VCaP (cell line): ENCODE measurements around the gene HCK.
"Not testable (repeated sequence)": the region's sequence is repeated elsewhere in the genome, so short reads cannot be mapped to it uniquely, and the experiment has no call there.

Experiments used
- H3K27ac ChIP-seq: fragments of 450-650 bp; 2 replicates; pipeline ENCODE4 v1.5.1; 2017
- CTCF ChIP-seq: fragments of 450-650 bp; conservative IDR thresholded peaks from 2 replicates; pipeline ENCODE4 v1.5.1; 2017; ENCODE audit warnings: mild to moderate bottlenecking, moderate library complexity

The HCK gene

GRCh38 chr20:32116079-32116521, 64.1 kb downstream of the HCK start:
- no peak overlapping the region for H3K27ac ChIP-seq
- TF ChIP-seq CTCF, result no peak

DNA sequence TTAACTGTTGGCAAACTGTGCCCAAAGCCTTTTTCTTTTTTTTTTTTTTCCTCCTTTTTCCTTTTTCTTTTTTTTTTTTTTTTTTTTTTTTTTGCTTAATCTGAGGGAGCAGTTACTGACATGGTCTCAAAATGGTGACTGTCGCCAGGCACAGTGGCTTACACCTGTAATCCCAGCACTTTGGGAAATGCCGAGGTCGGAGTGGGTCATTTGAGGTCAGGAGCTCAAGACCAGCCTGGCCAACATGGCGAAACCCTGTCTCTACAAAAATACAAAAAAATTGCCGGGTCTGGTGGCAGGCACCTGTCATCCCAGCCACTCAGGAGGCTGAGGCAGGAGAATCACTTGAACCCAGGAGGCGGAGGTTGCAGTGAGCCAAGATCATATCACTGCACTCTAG, 64.8 kb downstream of the HCK start:
- H3K27ac ChIP-seq, result not testable (repeated sequence)

DNA sequence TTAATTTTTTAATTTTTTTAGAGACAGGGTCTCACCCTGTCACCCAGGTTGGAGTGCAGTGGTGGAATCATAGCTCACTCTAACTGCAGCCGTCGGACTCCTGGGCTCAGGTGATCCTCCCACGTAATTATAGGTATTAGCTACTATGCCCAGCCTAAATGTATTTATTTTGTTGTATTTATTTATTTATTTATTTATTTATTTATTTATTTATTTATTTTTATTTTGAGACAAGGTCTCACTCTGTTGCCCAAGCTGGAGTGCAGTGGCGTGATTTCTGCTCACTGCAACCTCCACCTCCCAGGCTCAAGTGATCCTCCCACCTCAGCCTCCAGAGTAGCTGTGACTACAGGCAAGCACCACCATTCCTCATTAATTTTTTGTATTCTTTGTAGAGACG, 66.4 kb downstream of the HCK start:
- not testable (repeated sequence) for H3K27ac ChIP-seq

- no peak for TF ChIP-seq CTCF
- H3K27ac ChIP-seq, result no peak overlapping the region
Measured at GRCh38 chr20:32119734-32120133, 67.7 kb downstream of the HCK start.

DNA sequence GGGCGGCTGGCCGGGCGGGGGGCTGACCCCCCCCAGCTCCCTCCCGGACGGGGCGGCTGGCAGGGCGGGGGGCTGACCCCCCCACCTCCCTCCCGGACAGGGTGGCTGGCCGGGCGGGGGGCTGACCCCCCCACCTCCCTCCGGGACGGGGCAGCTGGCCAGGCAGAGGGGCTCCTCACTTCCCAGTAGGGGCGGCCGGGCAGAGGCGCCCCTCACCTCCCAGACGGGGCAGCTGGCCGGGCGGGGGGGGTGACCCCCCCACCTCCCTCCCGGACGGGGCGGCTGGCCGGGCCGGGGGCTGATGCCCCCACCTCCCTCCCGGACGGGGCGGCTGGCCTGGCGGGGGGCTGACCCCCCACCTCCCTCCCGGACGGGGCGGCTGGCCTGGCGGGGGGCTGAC, 69.9 kb downstream of the HCK start:
- H3K27ac ChIP-seq, result not testable (repeated sequence)

DNA sequence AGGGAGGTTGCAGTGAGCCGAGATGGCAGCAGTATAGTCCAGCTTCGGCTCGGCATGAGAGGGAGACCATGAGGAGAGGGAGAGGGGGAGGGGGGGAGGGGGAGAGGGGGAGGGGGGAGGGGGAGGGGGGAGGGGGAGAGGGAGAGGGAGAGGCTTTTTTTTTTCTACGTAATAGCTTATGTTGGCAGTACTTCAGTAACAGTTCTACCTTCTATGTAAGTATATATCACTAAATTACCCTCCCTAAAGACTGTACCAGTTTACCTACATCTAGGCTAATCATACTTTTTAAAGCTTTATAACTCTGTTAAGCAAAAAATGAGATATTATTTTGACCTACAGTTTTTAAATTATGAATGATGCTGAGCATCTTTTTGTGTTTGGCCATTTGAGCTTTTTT, 71.0 kb downstream of the HCK start:
- TF ChIP-seq CTCF, result no peak
- H3K27ac ChIP-seq, result no peak overlapping the region

DNA sequence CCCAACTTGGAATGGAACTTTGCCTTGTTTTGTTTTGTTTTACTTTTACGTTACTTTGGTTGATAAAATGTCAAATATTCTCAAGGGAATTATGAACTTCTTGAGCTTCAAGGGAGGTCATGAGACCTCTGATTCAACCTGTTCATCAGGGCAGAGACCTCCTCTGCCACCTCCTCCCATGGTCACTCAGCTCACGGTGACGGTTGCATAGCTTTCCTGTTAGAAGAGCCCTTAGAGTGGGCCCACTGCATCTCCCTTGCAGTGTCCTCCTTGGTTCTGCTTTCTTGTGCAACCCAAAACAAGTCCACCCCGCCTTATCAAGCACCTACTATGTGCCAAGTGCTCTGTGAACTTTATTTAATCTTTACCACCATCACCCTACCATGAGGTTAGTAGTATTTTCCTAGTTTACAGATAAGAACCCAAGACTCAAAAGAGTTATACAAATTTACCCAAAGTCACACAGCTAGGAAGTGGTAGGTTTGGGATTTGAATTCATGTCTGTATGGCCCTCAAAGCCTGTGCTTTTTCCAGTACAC, 72.9 kb downstream of the HCK start:
- H3K27ac ChIP-seq, result no peak overlapping the region
- no peak for TF ChIP-seq CTCF

- no peak for TF ChIP-seq CTCF
- no peak overlapping the region for H3K27ac ChIP-seq
Measured at GRCh38 chr20:32125506-32125905, 73.5 kb downstream of the HCK start.

DNA sequence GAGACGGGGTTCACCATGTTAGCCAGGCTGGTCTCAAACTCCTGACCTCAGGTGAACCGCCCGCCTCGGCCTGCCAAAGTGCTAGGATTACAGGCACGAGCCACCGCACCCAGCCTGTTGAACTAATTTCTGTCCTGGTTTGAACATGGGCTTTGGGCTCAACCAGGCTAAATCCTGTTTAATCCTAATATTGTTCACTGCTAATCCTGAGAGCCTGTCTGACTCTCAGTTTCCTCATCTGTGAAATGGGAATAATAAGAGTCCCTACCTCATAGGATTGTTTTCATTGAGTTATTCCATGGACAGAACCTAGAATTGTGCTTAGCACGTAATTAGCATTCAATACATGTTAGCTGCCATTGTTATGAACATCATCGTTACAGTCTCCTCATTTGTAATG, 74.9 kb downstream of the HCK start:
- no peak overlapping the region for H3K27ac ChIP-seq
- no peak for TF ChIP-seq CTCF
